ENCODE measurements around the gene RAB11A. TPM values are rescaled to one million over a fixed set of nuclear protein-coding genes. Genes with fewer than 3 reads are reported as not detected.
A peak's percentile ranks its signal among the peaks of the same experiment; 100 is the strongest.

The RAB11A gene
- polyA plus RNA-seq, 2 of the 4 experiments (the other 2 are of a cell fraction), result 316 to 551 TPM

GRCh38 chr15:65926899-65927298 lies 57.6 kb downstream of the RAB11A start:
- Histone ChIP-seq H3K9me3 (no peaks in the 10 kb centered on the region), H3K4me3 (no peak overlapping the region), H3K4me1 (no peaks in the 10 kb centered on the region), H3K27ac (no peak overlapping the region), H3K4me2 (no peak overlapping the region)
- CTCF ChIA-PET, result interaction anchor here (0.7 to 1.3 kb wide), 4 partner anchors 10 to 44 kb away, joined by 3 to 5 read pairs (median 4); no protein-coding TSS in a partner anchor
- 81% methylated on average over 1 of the region's 1 CpG for WGBS (ENCODE audit: missing lambda C conversion rate)
- POLR2A ChIA-PET, result no interaction called here
- FAIRE-seq, result no peak
- DNase-seq (ENCODE audit: low read depth in 1 of 2, low spot score in 1 of 2), result no peak
- TF ChIP-seq CBX2 (IDR thresholded peaks at IDR 0.05; ENCODE audit: borderline replicate concordance, low read depth) (no peak), MAFK (IDR thresholded peaks at IDR 0.05; ENCODE audit: partially characterized antibody) (peak; percentile 74)
- ATAC-seq, result no peak

GRCh38 chr15:65927545-65927944 lies 58.3 kb downstream of the RAB11A start:
- no peak overlapping the region for H3K27ac ChIP-seq
- WGBS (ENCODE audit: missing lambda C conversion rate), result 19% methylated on average over 2 of the region's 2 CpGs
- DNase-seq (ENCODE audit: low read depth in 1 of 2, low spot score in 1 of 2) (peak; percentile 35 to 36), FAIRE-seq (no peak), ATAC-seq (peak in 1 of 2 experiments; percentile 82; a peak in 3 of 6 replicates)
- ChIA-PET POLR2A (no interaction called here), CTCF (interaction anchor here (1.0 to 1.3 kb wide), 3 partner anchors 11 to 44 kb away, joined by 3 to 4 read pairs (median 3); no protein-coding TSS in a partner anchor)
- no peak for TF ChIP-seq NPAS2 (CRISPR knock-in tag; IDR thresholded peaks at IDR 0.05; ENCODE audit: borderline replicate concordance)
- TF ChIP-seq, protein P1, sequence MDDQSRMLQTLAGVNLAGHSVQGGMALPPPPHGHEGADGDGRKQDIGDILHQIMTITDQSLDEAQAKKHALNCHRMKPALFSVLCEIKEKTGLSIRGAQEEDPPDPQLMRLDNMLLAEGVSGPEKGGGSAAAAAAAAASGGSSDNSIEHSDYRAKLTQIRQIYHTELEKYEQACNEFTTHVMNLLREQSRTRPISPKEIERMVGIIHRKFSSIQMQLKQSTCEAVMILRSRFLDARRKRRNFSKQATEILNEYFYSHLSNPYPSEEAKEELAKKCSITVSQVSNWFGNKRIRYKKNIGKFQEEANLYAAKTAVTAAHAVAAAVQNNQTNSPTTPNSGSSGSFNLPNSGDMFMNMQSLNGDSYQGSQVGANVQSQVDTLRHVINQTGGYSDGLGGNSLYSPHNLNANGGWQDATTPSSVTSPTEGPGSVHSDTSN (IDR thresholded peaks at IDR 0.05), result no peak
- TF ChIP-seq FOSB (CRISPR knock-in tag; IDR thresholded peaks at IDR 0.05), result no peak
- TF ChIP-seq HOXB13 (CRISPR knock-in tag; IDR thresholded peaks at IDR 0.05; ENCODE audit: low read depth), result no peak
- TF ChIP-seq ZFP36 (IDR thresholded peaks at IDR 0.05; ENCODE audit: borderline replicate concordance, partially characterized antibody), result no peak
- no peak for TF ChIP-seq HEYL (CRISPR knock-in tag; IDR thresholded peaks at IDR 0.05)
- no peak for TF ChIP-seq POLR2A (IDR thresholded peaks at IDR 0.05; ENCODE audit: low read length)
- TF ChIP-seq CBX8 (IDR thresholded peaks at IDR 0.05), result no peak
- TF ChIP-seq MAFK (IDR thresholded peaks at IDR 0.05; ENCODE audit: partially characterized antibody), result no peak
- TF ChIP-seq CHD4 (IDR thresholded peaks at IDR 0.05; ENCODE audit: borderline replicate concordance), result no peak
- TF ChIP-seq RFX5 (IDR thresholded peaks at IDR 0.05), result no peak
- TF ChIP-seq KDM1A (IDR thresholded peaks at IDR 0.05; ENCODE audit: low read depth), result no peak
- TF ChIP-seq MYC (IDR thresholded peaks at IDR 0.05; ENCODE audit: borderline replicate concordance, low read length), result no peak
- no peak for TF ChIP-seq JUN (IDR thresholded peaks at IDR 0.05)
- TF ChIP-seq, protein P2, sequence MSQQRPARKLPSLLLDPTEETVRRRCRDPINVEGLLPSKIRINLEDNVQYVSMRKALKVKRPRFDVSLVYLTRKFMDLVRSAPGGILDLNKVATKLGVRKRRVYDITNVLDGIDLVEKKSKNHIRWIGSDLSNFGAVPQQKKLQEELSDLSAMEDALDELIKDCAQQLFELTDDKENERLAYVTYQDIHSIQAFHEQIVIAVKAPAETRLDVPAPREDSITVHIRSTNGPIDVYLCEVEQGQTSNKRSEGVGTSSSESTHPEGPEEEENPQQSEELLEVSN (IDR thresholded peaks at IDR 0.05; ENCODE audit: borderline replicate concordance, low read depth), result no peak
- no peak for TF ChIP-seq NR3C1 (IDR thresholded peaks at IDR 0.05)
- no peak for TF ChIP-seq CHD2 (IDR thresholded peaks at IDR 0.05; ENCODE audit: low read length, partially characterized antibody)
- no peak for TF ChIP-seq CEBPB (IDR thresholded peaks at IDR 0.05)
- no peak for TF ChIP-seq RCOR1 (IDR thresholded peaks at IDR 0.05; ENCODE audit: low read depth, low read length)
- TF ChIP-seq ESRRA (IDR thresholded peaks at IDR 0.05; ENCODE audit: borderline replicate concordance, low read length), result no peak
- H3K4me2 ChIP-seq, result no peak overlapping the region
- H3K4me1 ChIP-seq, result no peaks in the 10 kb centered on the region
- no peaks in the 10 kb centered on the region for H3K9me3 ChIP-seq
- no peak overlapping the region for H3K4me3 ChIP-seq

DNA sequence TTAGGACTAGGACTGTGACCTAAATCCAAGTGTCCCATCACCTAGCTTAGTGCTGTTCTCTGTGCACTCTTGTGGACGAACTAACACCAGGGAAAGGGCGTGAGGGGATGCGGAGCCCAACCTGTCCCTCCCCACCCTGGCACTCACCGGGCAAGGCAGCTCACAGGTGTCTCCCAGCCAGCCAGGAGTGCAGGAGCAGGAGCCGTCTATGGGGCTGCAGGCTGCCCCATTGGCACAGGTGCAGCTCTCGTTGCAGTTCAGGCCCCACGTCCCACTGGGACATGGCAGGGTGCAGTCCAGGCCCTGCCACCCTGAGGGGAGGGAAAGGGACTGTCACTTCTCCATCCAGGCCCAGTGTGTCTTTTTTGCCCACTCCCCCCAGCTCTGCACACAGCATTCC lies 60.3 kb downstream of the RAB11A start:
- FAIRE-seq, result no peak
- no peak for TF ChIP-seq ZFP36 (IDR thresholded peaks at IDR 0.05; ENCODE audit: borderline replicate concordance, partially characterized antibody)
- TF ChIP-seq FOSL2 (IDR thresholded peaks at IDR 0.05), result no peak
- no peak for TF ChIP-seq FOSL2 (CRISPR knock-in tag; IDR thresholded peaks at IDR 0.05)
- no peak for TF ChIP-seq PHF8 (IDR thresholded peaks at IDR 0.05; ENCODE audit: borderline replicate concordance, low read depth)
- no peak for TF ChIP-seq ZSCAN20 (CRISPR knock-in tag; IDR thresholded peaks at IDR 0.05)
- TF ChIP-seq RARB (CRISPR knock-in tag; IDR thresholded peaks at IDR 0.05), result no peak
- TF ChIP-seq, protein P3, sequence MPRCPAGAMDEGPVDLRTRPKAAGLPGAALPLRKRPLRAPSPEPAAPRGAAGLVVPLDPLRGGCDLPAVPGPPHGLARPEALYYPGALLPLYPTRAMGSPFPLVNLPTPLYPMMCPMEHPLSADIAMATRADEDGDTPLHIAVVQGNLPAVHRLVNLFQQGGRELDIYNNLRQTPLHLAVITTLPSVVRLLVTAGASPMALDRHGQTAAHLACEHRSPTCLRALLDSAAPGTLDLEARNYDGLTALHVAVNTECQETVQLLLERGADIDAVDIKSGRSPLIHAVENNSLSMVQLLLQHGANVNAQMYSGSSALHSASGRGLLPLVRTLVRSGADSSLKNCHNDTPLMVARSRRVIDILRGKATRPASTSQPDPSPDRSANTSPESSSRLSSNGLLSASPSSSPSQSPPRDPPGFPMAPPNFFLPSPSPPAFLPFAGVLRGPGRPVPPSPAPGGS (IDR thresholded peaks at IDR 0.05), result no peak
- no peak for TF ChIP-seq RNF2 (IDR thresholded peaks at IDR 0.05; ENCODE audit: borderline replicate concordance, low read depth)
- TF ChIP-seq CBX2 (IDR thresholded peaks at IDR 0.05; ENCODE audit: borderline replicate concordance, low read depth), result no peak
- TF ChIP-seq, protein P1 (IDR thresholded peaks at IDR 0.05), result no peak
- TF ChIP-seq JUNB (IDR thresholded peaks at IDR 0.05), result no peak
- TF ChIP-seq SREBF2 (IDR thresholded peaks at IDR 0.05), result no peak
- TF ChIP-seq HOXB5 (CRISPR knock-in tag; IDR thresholded peaks at IDR 0.05), result no peak
- TF ChIP-seq TFCP2L1 (CRISPR knock-in tag; IDR thresholded peaks at IDR 0.05), result no peak
- TF ChIP-seq POLR2A (IDR thresholded peaks at IDR 0.05; ENCODE audit: low read length), result no peak
- TF ChIP-seq TP53 (CRISPR knock-in tag; IDR thresholded peaks at IDR 0.05), result no peak
- no peak for TF ChIP-seq HDAC2 (IDR thresholded peaks at IDR 0.05)

More for the DNA sequence above, 60.3 kb downstream of the RAB11A start:
- no peak overlapping the region for H3K4me2 ChIP-seq
- ChIA-PET CTCF (interaction anchor here (0.9 to 5.3 kb wide), 4 partner anchors 8 to 50 kb away, joined by 3 to 26 read pairs (median 4); no protein-coding TSS in a partner anchor), POLR2A (no interaction called here)
- 86% methylated on average over 7 of the region's 7 CpGs for WGBS (ENCODE audit: missing lambda C conversion rate)
- no peaks in the 10 kb centered on the region for H3K4me1 ChIP-seq
- no peak overlapping the region for H3K27ac ChIP-seq
- DNase-seq (ENCODE audit: low read depth in 1 of 2, low spot score in 1 of 2) (no peak), ATAC-seq (no peak)
- H3K9me3 ChIP-seq, result no peaks in the 10 kb centered on the region
- no peak overlapping the region for H3K4me3 ChIP-seq

Data from A549 (cell line).